ENCODE data around the gene SSBP4. TPM values are rescaled to one million over a fixed set of nuclear protein-coding genes. Genes with fewer than 3 reads are reported as not detected.
A peak's percentile ranks its signal among the peaks of the same experiment; 100 is the strongest.

Gene SSBP4
- total and polyA plus RNA-seq, 2 donors (not counting 1 experiment from before 2014, with no cell fraction given): 37.0 to 64.2 TPM

DNA sequence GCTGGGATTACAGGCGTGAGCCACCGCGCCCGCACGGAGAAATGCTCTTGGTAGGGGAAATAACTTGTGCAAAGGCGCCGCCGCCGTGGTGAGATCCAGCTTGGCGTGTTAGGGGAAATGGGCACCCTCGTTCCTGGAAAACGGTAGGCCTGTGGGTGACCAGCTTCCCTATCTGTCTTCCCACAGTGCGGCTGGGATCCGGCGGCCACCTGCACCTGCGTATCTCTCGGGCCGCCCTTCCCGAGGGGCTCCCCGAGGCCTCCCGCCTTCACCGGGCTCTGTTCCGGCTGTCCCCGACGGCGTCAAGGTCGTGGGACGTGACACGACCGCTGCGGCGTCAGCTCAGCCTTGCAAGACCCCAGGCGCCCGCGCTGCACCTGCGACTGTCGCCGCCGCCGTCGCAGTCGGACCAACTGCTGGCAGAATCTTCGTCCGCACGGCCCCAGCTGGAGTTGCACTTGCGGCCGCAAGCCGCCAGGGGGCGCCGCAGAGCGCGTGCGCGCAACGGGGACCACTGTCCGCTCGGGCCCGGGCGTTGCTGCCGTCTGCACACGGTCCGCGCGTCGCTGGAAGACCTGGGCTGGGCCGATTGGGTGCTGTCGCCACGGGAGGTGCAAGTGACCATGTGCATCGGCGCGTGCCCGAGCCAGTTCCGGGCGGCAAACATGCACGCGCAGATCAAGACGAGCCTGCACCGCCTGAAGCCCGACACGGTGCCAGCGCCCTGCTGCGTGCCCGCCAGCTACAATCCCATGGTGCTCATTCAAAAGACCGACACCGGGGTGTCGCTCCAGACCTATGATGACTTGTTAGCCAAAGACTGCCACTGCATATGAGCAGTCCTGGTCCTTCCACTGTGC, 30.9 kb upstream of the SSBP4 start:
- no peaks in the 10 kb centered on the region for H3K79me2 ChIP-seq (ENCODE audit: control insufficient read depth, insufficient read depth, low read length)
- peak overlapping the region; percentile 75 for H2AFZ ChIP-seq (ENCODE audit: insufficient read depth, low read depth, low read length, poor library complexity, severe bottlenecking)
- H3K27me3 ChIP-seq (replicated peaks in 1 of 4; ENCODE audit: control extremely low read depth in 1 of 4, control insufficient read depth in 3 of 4, insufficient read depth in 4 of 4, low read length in 3 of 4): peaks cover 0 to 38% (median 17%) of the 10 kb centered on the region in 4 experiments
- peak overlapping the region; percentile 94 for H3K4me2 ChIP-seq (replicated peaks; ENCODE audit: low read depth, low read length, poor library complexity, severe bottlenecking)
- peak; percentile 93 for DNase-seq
- H3K4me1 ChIP-seq (ENCODE audit: control insufficient read depth in 2 of 2, insufficient read depth in 2 of 2, low read length in 2 of 2): peaks cover 34 to 36% of the 10 kb centered on the region in 2 donors
- peaks cover 0 to 3% of the 10 kb centered on the region in 2 experiments for H3K36me3 ChIP-seq (replicated peaks in 1 of 2; ENCODE audit: control extremely low read depth in 1 of 2, control insufficient read depth in 1 of 2, extremely low read depth in 1 of 2, insufficient read depth in 2 of 2, low read length in 1 of 2)
- ChIA-PET POLR2A (interaction anchor here (0.8 to 1.9 kb wide), 7 partner anchors 9 to 34 kb away, joined by 3 to 9 read pairs (median 3); partner anchors contain the start of gene LRRC25), CTCF (interaction anchor here (0.5 to 10.6 kb wide), 36 partner anchors 8 to 621 kb away, joined by 3 to 196 read pairs (median 4); partner anchors contain the start of genes LRRC25 and SSBP4)
- H4K20me1 ChIP-seq (ENCODE audit: control insufficient read depth, insufficient read depth, low read length, poor library complexity, severe bottlenecking): peaks cover 8% of the 10 kb centered on the region
- Mint-ChIP-seq H3K4me1 (peaks cover 34% of the 10 kb centered on the region), H3K27me3 (peaks cover 5% of the 10 kb centered on the region), H3K9me3 (ENCODE audit: insufficient read depth) (no peaks in the 10 kb centered on the region), H3K27ac (peak overlapping the region; percentile 70), H3K4me3 (peak overlapping the region; percentile 82)
- no peak overlapping the region for H3K27ac ChIP-seq (ENCODE audit: low read length in 2 of 2)
- ATAC-seq (ENCODE audit: low read depth): peak; percentile 85
- H3K9ac ChIP-seq (ENCODE audit: low read length): peak overlapping the region; percentile 56
- peak overlapping the region in 4 of 5 experiments; percentile 26 to 51 (median 40) for H3K4me3 ChIP-seq (ENCODE audit: control extremely low read depth in 1 of 5, extremely low read depth in 1 of 5, insufficient read depth in 1 of 5, low read depth in 2 of 5, low read length in 4 of 5)
- intact Hi-C loops (cut with micrococcal nuclease): loop anchor here (1.0 to 5.0 kb wide), 4 partner anchors 9 to 109 kb away; partner anchors contain the start of gene LRRC25
- H3K9me3 ChIP-seq (ENCODE audit: control extremely low read depth in 1 of 3, control insufficient read depth in 2 of 3, insufficient read depth in 1 of 3, low read length in 2 of 3): peaks cover 0 to 8% (median 5%) of the 10 kb centered on the region in 3 donors
- WGBS (ENCODE audit: insufficient coverage): 1% methylated on average over 86 of the region's 86 CpGs
- no peak for TF ChIP-seq EZH2 (IDR thresholded peaks at IDR 0.05; ENCODE audit: borderline replicate concordance, insufficient read depth, low read depth, low read length, poor library complexity, severe bottlenecking)
- TF ChIP-seq, protein P1, sequence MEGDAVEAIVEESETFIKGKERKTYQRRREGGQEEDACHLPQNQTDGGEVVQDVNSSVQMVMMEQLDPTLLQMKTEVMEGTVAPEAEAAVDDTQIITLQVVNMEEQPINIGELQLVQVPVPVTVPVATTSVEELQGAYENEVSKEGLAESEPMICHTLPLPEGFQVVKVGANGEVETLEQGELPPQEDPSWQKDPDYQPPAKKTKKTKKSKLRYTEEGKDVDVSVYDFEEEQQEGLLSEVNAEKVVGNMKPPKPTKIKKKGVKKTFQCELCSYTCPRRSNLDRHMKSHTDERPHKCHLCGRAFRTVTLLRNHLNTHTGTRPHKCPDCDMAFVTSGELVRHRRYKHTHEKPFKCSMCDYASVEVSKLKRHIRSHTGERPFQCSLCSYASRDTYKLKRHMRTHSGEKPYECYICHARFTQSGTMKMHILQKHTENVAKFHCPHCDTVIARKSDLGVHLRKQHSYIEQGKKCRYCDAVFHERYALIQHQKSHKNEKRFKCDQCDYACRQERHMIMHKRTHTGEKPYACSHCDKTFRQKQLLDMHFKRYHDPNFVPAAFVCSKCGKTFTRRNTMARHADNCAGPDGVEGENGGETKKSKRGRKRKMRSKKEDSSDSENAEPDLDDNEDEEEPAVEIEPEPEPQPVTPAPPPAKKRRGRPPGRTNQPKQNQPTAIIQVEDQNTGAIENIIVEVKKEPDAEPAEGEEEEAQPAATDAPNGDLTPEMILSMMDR (IDR thresholded peaks at IDR 0.05): peak; percentile 99
